LNCAP (cell line): Measurements from ENCODE around the gene MRPS27.

Experiments used
- CTCF ChIP-seq: fragments of 450-650 bp; IDR thresholded peaks from 2 replicates; pipeline ENCODE4 v1.5.1; 2017; ENCODE audit warnings: mild to moderate bottlenecking

MRPS27 gene

GRCh38 chr5:72267685-72268084 lies 52.4 kb downstream of the MRPS27 start:
- no peak for TF ChIP-seq CTCF

DNA sequence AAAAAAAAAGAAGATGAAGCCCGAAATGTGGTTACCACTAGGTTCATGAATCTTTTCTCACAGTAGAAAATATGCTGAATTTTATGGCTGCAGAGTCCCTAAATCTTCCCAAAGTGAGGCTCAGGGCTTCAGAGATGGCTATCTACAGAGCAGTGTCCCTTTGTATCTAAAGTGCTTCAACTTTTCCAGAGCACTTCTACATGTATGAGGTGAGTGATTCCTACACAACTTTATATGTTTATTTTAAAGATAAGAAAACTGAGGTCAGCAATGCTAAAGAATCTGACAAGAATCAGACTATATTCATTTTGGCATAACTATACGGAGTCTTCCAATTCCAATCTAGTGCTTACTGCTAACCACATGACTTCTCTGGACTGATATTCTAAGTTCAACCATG lies 53.2 kb downstream of the MRPS27 start:
- no peak for TF ChIP-seq CTCF

- TF ChIP-seq CTCF, result no peak
Observed at GRCh38 chr5:72265032-72265877, 54.8 kb downstream of the MRPS27 start.

GRCh38 chr5:72256536-72256935 lies 63.5 kb downstream of the MRPS27 start:
- no peak for TF ChIP-seq CTCF

GRCh38 chr5:72255670-72256069 lies 64.4 kb downstream of the MRPS27 start:
- TF ChIP-seq CTCF, result no peak

DNA sequence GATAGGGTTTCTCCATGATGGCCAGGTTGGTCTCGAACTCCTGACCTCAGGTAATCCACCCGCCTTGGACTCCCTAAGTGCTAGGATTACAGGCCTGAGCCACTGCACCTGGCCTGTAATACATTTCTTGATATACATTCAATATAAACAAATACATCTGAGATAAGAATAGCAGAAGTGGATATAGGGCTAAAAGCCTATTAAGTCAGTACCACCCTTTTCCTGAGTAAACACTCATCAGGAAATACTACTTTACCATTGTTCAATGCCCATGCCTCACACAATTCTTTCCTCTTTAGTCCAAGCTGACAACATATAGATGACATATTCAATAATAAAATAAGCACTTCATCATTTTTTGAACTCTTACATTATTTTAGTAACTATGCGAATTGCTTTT lies 64.8 kb downstream of the MRPS27 start:
- no peak for TF ChIP-seq CTCF

- TF ChIP-seq CTCF, result no peak
Observed at GRCh38 chr5:72252574-72253155, 67.4 kb downstream of the MRPS27 start.
